AG04449 (cell line): ENCODE results near the gene TRAPPC14.

Source experiments
- CTCF ChIA-PET: fragments of 350-600 bp; formaldehyde crosslinking; extraction: SDS; loops from one replicate; lab custom pipeline; 2021; ENCODE audit warnings: antibody characterized with exemption; lab: Yijun Ruan, JAX
- POLR2A ChIA-PET: fragments of 400-600, 350-600 bp; formaldehyde crosslinking; extraction: SDS; loops from one replicate; lab custom pipeline; 2020; ENCODE audit warnings: antibody characterized with exemption, inconsistent platforms; lab: Yijun Ruan, JAX
- DNase-seq: peaks from one replicate; pipeline ENCODE4 v3.0.0-alpha.2; 2010; ENCODE audit warnings: low read depth, low spot score
- H3K4me3 ChIP-seq: 2 replicates; pipeline ENCODE4 v1.5.1; 2011; ENCODE audit warnings: low read depth, mild to moderate bottlenecking, control low read depth, low read length
- CTCF ChIP-seq: IDR thresholded peaks from one replicate; pipeline ENCODE4 v1.5.1; 2011; ENCODE audit warnings: mild to moderate bottlenecking, moderate library complexity, low read length, control low read depth, inconsistent platforms; ENCODE audit not compliant: insufficient read depth; ENCODE audit errors: missing control alignments

The TRAPPC14 gene

GRCh38 chr7:100120733-100121036 lies 37.8 kb downstream of the TRAPPC14 start:
- no peak for TF ChIP-seq CTCF
- DNase-seq: no peak
- CTCF ChIA-PET: interaction anchor here (0.5 to 2.7 kb wide), 4 partner anchors 9 to 127 kb away, joined by 3 to 23 read pairs (median 6); partner anchors contain the start of genes AP4M1 and MCM7
- H3K4me3 ChIP-seq: peak overlapping the region; percentile 95
- POLR2A ChIA-PET: interaction anchor here (1.1 kb wide), 1 partner anchor 20 kb away, joined by 4 read pairs; the partner anchor contains the start of genes AP4M1 and MCM7

- ChIA-PET CTCF (interaction anchor here (1.6 to 2.7 kb wide), 2 partner anchors 10 to 12 kb away, joined by 9 to 23 read pairs; no protein-coding TSS in a partner anchor), POLR2A (interaction anchor here (0.6 kb wide), 1 partner anchor 1010 kb away, joined by 4 read pairs; no protein-coding TSS in a partner anchor)
- TF ChIP-seq CTCF: no peak
- peak overlapping the region; percentile 95 for H3K4me3 ChIP-seq
- DNase-seq: no peak
Observed at GRCh38 chr7:100119970-100120732, 38.4 kb downstream of the TRAPPC14 start.

- DNase-seq: peak; percentile 72
- TF ChIP-seq CTCF: no peak
- ChIA-PET POLR2A (interaction anchor here (0.6 kb wide), 1 partner anchor 1009 kb away, joined by 4 read pairs; no protein-coding TSS in a partner anchor), CTCF (interaction anchor here (1.6 to 2.7 kb wide), 2 partner anchors 11 to 13 kb away, joined by 9 to 23 read pairs; no protein-coding TSS in a partner anchor)
- H3K4me3 ChIP-seq: peak within 1 kb of the TSS; percentile 95
Observed at GRCh38 chr7:100119072-100119969, 39.2 kb downstream of the TRAPPC14 start, which contains the start of the genes CNPY4 and TAF6. Gene CNPY4 (plus strand): TSS chr7:100119634. CDS start chr7:100119745, 111 bp downstream. Gene TAF6 (minus strand): TSS chr7:100119358. CDS start chr7:100114209, 5,149 bp downstream.

DNA sequence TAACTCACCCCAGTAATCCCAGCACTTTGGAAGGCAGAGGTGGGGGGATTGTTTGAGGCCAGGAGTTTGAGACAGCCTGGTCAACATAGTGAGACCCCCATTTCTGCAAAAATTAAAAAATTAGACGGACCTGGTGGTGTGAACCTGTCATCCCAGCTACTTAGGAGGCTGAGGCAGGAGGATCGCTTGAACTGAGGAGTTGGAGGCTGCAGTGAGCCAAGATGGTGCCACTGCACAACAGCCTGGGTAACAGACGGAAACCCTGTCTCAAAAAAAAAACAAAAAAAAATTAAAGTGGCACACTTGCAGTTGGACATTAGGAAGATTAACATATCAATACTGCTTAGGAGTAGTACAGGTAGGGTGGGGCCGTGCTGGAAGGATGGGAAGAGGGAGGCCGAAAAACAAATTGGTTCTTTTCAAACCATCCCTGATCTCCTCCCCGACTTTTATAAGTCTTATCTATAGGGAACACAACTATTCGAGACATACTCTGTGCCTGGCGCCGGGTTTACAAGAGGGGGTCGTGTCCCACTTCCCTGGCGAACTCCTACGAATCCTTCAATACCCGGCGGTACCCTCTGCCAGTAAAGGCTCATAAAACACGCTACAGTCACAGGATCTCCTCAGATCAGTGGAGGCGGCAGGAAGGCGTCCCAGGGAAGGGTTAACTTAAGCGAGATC lies 40.0 kb downstream of the TRAPPC14 start:
- CTCF ChIA-PET: no interaction called here
- DNase-seq: no peak

DNA sequence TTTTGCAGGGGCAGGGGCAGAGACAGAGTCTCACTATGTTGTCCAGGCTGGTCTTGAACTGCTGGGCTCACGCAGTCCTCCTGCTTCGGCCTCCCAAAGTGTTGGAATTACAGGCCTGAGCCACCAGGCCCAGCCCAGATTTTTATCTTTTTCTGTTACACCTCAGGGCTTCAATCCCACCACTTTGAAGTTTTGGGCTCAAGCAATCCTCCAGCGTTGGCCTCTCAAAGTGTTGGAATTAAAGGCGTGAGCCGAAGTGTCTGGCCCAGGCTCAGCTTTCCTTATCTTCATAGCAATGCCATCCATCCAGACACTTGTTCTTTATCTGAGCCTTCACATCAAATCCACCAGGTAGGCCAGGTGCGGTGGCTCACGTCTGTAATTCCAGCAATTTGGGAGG lies 43.5 kb downstream of the TRAPPC14 start:
- ChIA-PET CTCF (interaction anchor here (1.2 kb wide), 1 partner anchor 13 kb away, joined by 6 read pairs; no protein-coding TSS in a partner anchor), POLR2A (no interaction called here)
- no peak overlapping the region for H3K4me3 ChIP-seq
- no peak for DNase-seq
- no peak for TF ChIP-seq CTCF

More for the DNA sequence above, 40.0 kb downstream of the TRAPPC14 start:
- H3K4me3 ChIP-seq: peak overlapping the region; percentile 95
- POLR2A ChIA-PET: no interaction called here
- TF ChIP-seq CTCF: no peak
